Caco-2 (cell line): ENCODE data around the gene NAV3. TPM values are rescaled to one million over a fixed set of nuclear protein-coding genes. Genes with fewer than 3 reads are reported as not detected.

Experiments
- BruUV-seq: library from RNA; stranded (reverse); fragments of 400-500 nt; replicated peaks from 2 replicates; lab custom pipeline; 2021; lab: Mats Ljungman, UMichigan
- CTCF ChIA-PET: fragments of 300-600 bp; sonication (Branson Sonifier 250); formaldehyde crosslinking; loops from one replicate; lab custom pipeline; 2022; ENCODE audit warnings: antibody characterized with exemption; lab: Charles Lee
- POLR2A ChIA-PET: fragments of 300-600 bp; sonication (Branson Sonifier 250); formaldehyde crosslinking; loops from one replicate; lab custom pipeline; 2022; ENCODE audit warnings: antibody characterized with exemption; lab: Charles Lee
- DNase-seq, 2 experiments: peaks; one replicate each; pipeline versions ENCODE4 v3.0.0 to v3.0.0-alpha.2; 2020 to 2022
- H3K27me3 ChIP-seq: replicated peaks from 2 replicates; pipeline ENCODE4 v1.6.0; 2011; ENCODE audit warnings: low read length; ENCODE audit not compliant: control insufficient read depth, insufficient read depth
- H3K36me3 ChIP-seq: 2 replicates; pipeline ENCODE4 v1.5.1; 2011; ENCODE audit warnings: low read length; ENCODE audit not compliant: control insufficient read depth, insufficient read depth
- H3K4me1 ChIP-seq: fragments of 250-450 bp; sonication (Bioruptor Pico); 2 replicates; pipeline ENCODE4 v1.5.1; 2020; ENCODE audit warnings: mild to moderate bottlenecking
- H3K4me3 ChIP-seq: 2 replicates; pipeline ENCODE4 v1.5.1; 2011; ENCODE audit warnings: low read depth, mild to moderate bottlenecking, control low read depth, low read length
- H3K9me3 ChIP-seq: fragments of 250-450 bp; sonication (Bioruptor Pico); 2 replicates; pipeline ENCODE4 v1.5.1; 2020; ENCODE audit warnings: mild to moderate bottlenecking, moderate library complexity
- H3K27ac Mint-ChIP-seq: one replicate; pipeline ENCODE4 v1.8.0; 2022; ENCODE audit warnings: mixed read lengths; ENCODE audit not compliant: unreplicated experiment
- H3K27me3 Mint-ChIP-seq: one replicate; pipeline ENCODE4 v1.8.0; 2022; ENCODE audit warnings: mixed read lengths; ENCODE audit not compliant: insufficient read depth, unreplicated experiment
- H3K36me3 Mint-ChIP-seq: one replicate; pipeline ENCODE4 v1.8.0; 2022; ENCODE audit warnings: mild to moderate bottlenecking, mixed read lengths; ENCODE audit not compliant: insufficient read depth, unreplicated experiment
- H3K4me1 Mint-ChIP-seq: one replicate; pipeline ENCODE4 v1.8.0; 2022; ENCODE audit warnings: low read depth, mixed read lengths; ENCODE audit not compliant: unreplicated experiment
- H3K4me3 Mint-ChIP-seq: one replicate; pipeline ENCODE4 v1.8.0; 2022; ENCODE audit warnings: mild to moderate bottlenecking, moderate library complexity, mixed read lengths; ENCODE audit not compliant: unreplicated experiment
- H3K9me3 Mint-ChIP-seq: one replicate; pipeline ENCODE4 v1.8.0; 2022; ENCODE audit warnings: mixed read lengths; ENCODE audit not compliant: unreplicated experiment
- intact Hi-C: fragments of 100-400 bp; cut with micrococcal nuclease; formaldehyde crosslinking; loops from one replicate; pipeline ENCODE4 v1.10.0; 2022; ENCODE audit not compliant: unreplicated experiment
- total RNA-seq: library from RNA; stranded (reverse); gene quantifications from 2 replicates; pipeline ENCODE4 v1.2.3, GENCODE V29; 2022
- TF ChIP-seq, protein P1 (sequence below), 2 experiments: fragments of 200-600 bp in 1 of 2; IDR thresholded peaks; 1 replicate in 1 of 2; 2 replicates in 1 of 2; pipeline versions ENCODE4 v1.5.1 to v1.8.0; 2011 to 2022; ENCODE audit warnings: antibody characterized with exemption in 1 of 2, control low read depth in 1 of 2, inconsistent platforms in 1 of 2, low read depth in 1 of 2, low read length in 1 of 2, mild to moderate bottlenecking in 1 of 2, moderate library complexity in 1 of 2; ENCODE audit not compliant: insufficient read depth in 1 of 2, severe bottlenecking in 1 of 2, unreplicated experiment in 1 of 2

The NAV3 gene
- total RNA-seq, 1 experiment from 2014 or later: 0.45 TPM

DNA sequence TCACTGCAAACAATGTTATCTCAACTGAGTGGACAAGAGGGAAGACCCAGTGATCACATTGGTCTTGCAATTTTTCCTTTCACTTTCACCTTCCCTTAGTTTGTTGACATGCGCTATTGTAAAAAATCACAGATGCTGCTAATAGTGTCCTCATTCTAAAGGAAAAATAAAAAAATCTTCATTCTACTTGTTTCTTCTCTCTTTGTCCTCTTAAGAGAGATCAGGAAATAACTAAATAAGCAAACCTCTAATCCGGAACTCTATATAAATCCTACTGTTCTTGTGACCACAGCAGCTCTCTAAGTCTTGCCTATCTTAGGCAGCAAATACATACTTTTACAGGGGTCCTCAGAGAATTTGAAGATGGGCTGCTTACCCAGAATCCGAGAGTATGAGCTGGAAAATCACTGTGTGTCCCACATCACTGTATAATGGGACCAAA, 257.7 kb downstream of the NAV3 start:
- ChIA-PET CTCF (no interaction called here), POLR2A (no interaction called here)
- Histone ChIP-seq H3K4me1 (no peaks in the 10 kb centered on the region), H3K36me3 (no peaks in the 10 kb centered on the region), H3K27me3 (no peaks in the 10 kb centered on the region), H3K4me3 (no peak overlapping the region), H3K9me3 (no peaks in the 10 kb centered on the region)
- TF ChIP-seq, protein P1, sequence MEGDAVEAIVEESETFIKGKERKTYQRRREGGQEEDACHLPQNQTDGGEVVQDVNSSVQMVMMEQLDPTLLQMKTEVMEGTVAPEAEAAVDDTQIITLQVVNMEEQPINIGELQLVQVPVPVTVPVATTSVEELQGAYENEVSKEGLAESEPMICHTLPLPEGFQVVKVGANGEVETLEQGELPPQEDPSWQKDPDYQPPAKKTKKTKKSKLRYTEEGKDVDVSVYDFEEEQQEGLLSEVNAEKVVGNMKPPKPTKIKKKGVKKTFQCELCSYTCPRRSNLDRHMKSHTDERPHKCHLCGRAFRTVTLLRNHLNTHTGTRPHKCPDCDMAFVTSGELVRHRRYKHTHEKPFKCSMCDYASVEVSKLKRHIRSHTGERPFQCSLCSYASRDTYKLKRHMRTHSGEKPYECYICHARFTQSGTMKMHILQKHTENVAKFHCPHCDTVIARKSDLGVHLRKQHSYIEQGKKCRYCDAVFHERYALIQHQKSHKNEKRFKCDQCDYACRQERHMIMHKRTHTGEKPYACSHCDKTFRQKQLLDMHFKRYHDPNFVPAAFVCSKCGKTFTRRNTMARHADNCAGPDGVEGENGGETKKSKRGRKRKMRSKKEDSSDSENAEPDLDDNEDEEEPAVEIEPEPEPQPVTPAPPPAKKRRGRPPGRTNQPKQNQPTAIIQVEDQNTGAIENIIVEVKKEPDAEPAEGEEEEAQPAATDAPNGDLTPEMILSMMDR (IDR thresholded peaks at IDR 0.05; ENCODE audit: insufficient read depth in 1 of 2, low read depth in 1 of 2, low read length in 1 of 2, severe bottlenecking in 1 of 2, unreplicated experiment in 1 of 2): no peak
- Mint-ChIP-seq H3K4me3 (no peak overlapping the region), H3K4me1 (no peaks in the 10 kb centered on the region), H3K27me3 (no peaks in the 10 kb centered on the region), H3K36me3 (no peaks in the 10 kb centered on the region), H3K27ac (no peak overlapping the region), H3K9me3 (no peaks in the 10 kb centered on the region)
- intact Hi-C loops: no loop called here
- no peak for DNase-seq
- BruUV-seq: no TSS peak

DNA sequence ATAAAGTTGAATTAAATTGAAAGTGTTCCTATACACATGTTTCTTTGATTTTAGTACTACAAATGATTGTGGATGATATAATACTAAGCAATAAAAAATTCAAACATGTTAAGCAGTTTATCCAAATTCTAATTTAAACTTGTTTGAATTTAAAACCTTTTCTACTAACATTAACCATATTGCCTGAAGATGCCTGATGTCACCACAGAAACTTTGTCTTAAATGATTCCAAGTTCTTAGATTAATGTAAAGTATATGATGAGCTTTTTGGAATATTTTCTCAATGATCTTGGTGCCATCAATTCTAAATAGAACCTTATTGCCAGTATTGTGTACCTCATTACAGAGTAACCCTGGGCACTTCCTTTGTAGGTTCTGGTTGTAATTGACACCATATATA, 259.6 kb downstream of the NAV3 start:
- CTCF ChIA-PET: no interaction called here

DNA sequence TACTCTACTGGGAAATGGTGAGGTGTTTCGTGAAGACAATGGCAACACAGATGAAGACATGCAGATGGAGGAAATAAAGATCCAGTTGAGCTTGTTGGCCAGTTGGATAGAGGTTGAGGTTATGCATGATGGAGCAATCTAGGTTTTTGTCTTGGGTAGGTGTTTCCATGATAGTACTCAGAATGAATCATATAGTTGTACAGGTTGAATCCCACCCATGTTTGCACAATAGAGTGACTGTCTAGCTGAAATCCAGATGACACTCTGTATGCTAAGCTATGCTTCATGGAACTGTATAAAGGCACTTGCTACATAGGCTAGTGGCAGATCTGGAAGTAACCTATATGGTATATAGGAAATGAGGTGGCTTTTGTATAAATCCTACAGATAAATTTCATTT, 264.9 kb downstream of the NAV3 start:
- CTCF ChIA-PET: no interaction called here
- Mint-ChIP-seq H3K4me1 (no peaks in the 10 kb centered on the region), H3K4me3 (no peak overlapping the region), H3K27ac (no peak overlapping the region), H3K27me3 (peaks cover 2% of the 10 kb centered on the region), H3K36me3 (no peaks in the 10 kb centered on the region), H3K9me3 (peaks cover 8% of the 10 kb centered on the region)
- Histone ChIP-seq H3K27me3 (no peaks in the 10 kb centered on the region), H3K4me3 (no peak overlapping the region), H3K9me3 (no peaks in the 10 kb centered on the region), H3K36me3 (no peaks in the 10 kb centered on the region), H3K4me1 (no peaks in the 10 kb centered on the region)
- intact Hi-C loops: no loop called here
- BruUV-seq: no TSS peak
- POLR2A ChIA-PET: no interaction called here
- TF ChIP-seq, protein P1 (IDR thresholded peaks at IDR 0.05; ENCODE audit: insufficient read depth in 1 of 2, low read depth in 1 of 2, low read length in 1 of 2, severe bottlenecking in 1 of 2, unreplicated experiment in 1 of 2): no peak
- DNase-seq: no peak

More for the DNA sequence above, 259.6 kb downstream of the NAV3 start:
- Mint-ChIP-seq H3K4me3 (no peak overlapping the region), H3K9me3 (peaks cover 4% of the 10 kb centered on the region), H3K27ac (no peak overlapping the region), H3K27me3 (no peaks in the 10 kb centered on the region), H3K4me1 (no peaks in the 10 kb centered on the region), H3K36me3 (no peaks in the 10 kb centered on the region)
- no peaks in the 10 kb centered on the region for H3K27me3 ChIP-seq
- no peak for DNase-seq
- no peaks in the 10 kb centered on the region for H3K4me1 ChIP-seq
- BruUV-seq: no TSS peak
- H3K4me3 ChIP-seq: no peak overlapping the region
- TF ChIP-seq, protein P1 (IDR thresholded peaks at IDR 0.05; ENCODE audit: insufficient read depth in 1 of 2, low read depth in 1 of 2, low read length in 1 of 2, severe bottlenecking in 1 of 2, unreplicated experiment in 1 of 2): no peak
- H3K9me3 ChIP-seq: no peaks in the 10 kb centered on the region
- H3K36me3 ChIP-seq: no peaks in the 10 kb centered on the region
- POLR2A ChIA-PET: no interaction called here
- intact Hi-C loops: no loop called here
